SK-N-SH (cell line): Measurements from ENCODE around the gene ADK. TPM values are rescaled to one million over a fixed set of nuclear protein-coding genes. Genes with fewer than 3 reads are reported as not detected.

Experiments used
- CTCF ChIA-PET: fragments of 300-600, 350-600 bp; formaldehyde crosslinking; extraction: SDS; loops from one replicate; lab custom pipeline; 2021; lab: Yijun Ruan, JAX
- POLR2A ChIA-PET: fragments of 350-600 bp; sonication (Branson Sonifier 250); formaldehyde crosslinking; extraction: SDS; loops from one replicate; lab custom pipeline; 2020; ENCODE audit warnings: antibody characterized with exemption, inconsistent platforms; lab: Yijun Ruan, JAX
- DNase-seq: peaks from one replicate; pipeline ENCODE4 v3.0.0; 2012
- H2AFZ ChIP-seq: fragments of 200-600 bp; sonication (generic); 2 replicates; pipeline ENCODE4 v1.8.1; 2016; ENCODE audit warnings: antibody characterized with exemption, mild to moderate bottlenecking, low read depth
- H3F3A ChIP-seq: fragments of 200-600 bp; sonication (generic); replicated peaks from 2 replicates; pipeline ENCODE3; 2016; ENCODE audit warnings: antibody characterized with exemption, mild to moderate bottlenecking; ENCODE audit not compliant: insufficient read depth
- H3K27ac ChIP-seq, 2 experiments: fragments of 200-500 bp in 1 of 2; fragments of 200-600 bp in 1 of 2; sonication (Bioruptor generic) in 1 of 2; sonication (generic), shearing (Covaris generic) in 1 of 2; 2 replicates each; pipeline versions ENCODE4 v1.5.1 to v1.6.1; 2014 to 2016; ENCODE audit warnings: low read depth in 2 of 2, inconsistent platforms in 1 of 2, low read length in 1 of 2, mild to moderate bottlenecking in 1 of 2, mixed read lengths in 1 of 2
- H3K27me3 ChIP-seq: fragments of 200-600 bp; sonication (generic), shearing (Covaris generic); 2 replicates; pipeline ENCODE4 v1.6.1; 2016; ENCODE audit warnings: mixed run types; ENCODE audit not compliant: insufficient read depth
- H3K36me3 ChIP-seq, 2 experiments: fragments of 200-500 bp in 1 of 2; fragments of 200-600 bp in 1 of 2; sonication (Bioruptor generic) in 1 of 2; sonication (generic) in 1 of 2; replicated peaks in 1 of 2; 2 replicates each; pipeline versions ENCODE3 to v1.5.1; 2014 to 2016; ENCODE audit warnings: low read length in 1 of 2, mild to moderate bottlenecking in 1 of 2; ENCODE audit not compliant: insufficient read depth in 2 of 2, control insufficient read depth in 1 of 2
- H3K4me1 ChIP-seq, 2 experiments: fragments of 200-500 bp in 1 of 2; fragments of 200-600 bp in 1 of 2; sonication (Bioruptor generic) in 1 of 2; sonication (generic), shearing (Covaris generic) in 1 of 2; 2 replicates each; pipeline versions ENCODE4 v1.5.1 to v1.6.1; 2014 to 2016; ENCODE audit warnings: low read depth in 1 of 2, low read length in 1 of 2, mixed run types in 1 of 2; ENCODE audit not compliant: insufficient read depth in 2 of 2, control insufficient read depth in 1 of 2
- H3K4me2 ChIP-seq: fragments of 200-600 bp; sonication (generic), shearing (Covaris generic); 2 replicates; pipeline ENCODE4 v1.6.1; 2017; ENCODE audit warnings: mixed run types
- H3K4me3 ChIP-seq, 2 experiments: fragments of 200-500 bp in 1 of 2; fragments of 200-600 bp in 1 of 2; sonication (Bioruptor generic) in 1 of 2; sonication (generic), shearing (Covaris generic) in 1 of 2; 2 replicates each; pipeline versions ENCODE4 v1.5.1 to v1.8.1; 2014 to 2016; ENCODE audit warnings: low read depth in 2 of 2, inconsistent platforms in 1 of 2, low read length in 1 of 2, mild to moderate bottlenecking in 1 of 2, mixed read lengths in 1 of 2, moderate library complexity in 1 of 2
- H3K79me2 ChIP-seq: fragments of 200-600 bp; sonication (generic); 2 replicates; pipeline ENCODE4 v1.8.1; 2017; ENCODE audit warnings: mild to moderate bottlenecking; ENCODE audit not compliant: insufficient read depth
- H3K9ac ChIP-seq: fragments of 200-600 bp; sonication (generic); 2 replicates; pipeline ENCODE4 v1.6.1; 2017; ENCODE audit warnings: mixed run types
- H3K9me2 ChIP-seq: fragments of 200-600 bp; sonication (generic); 2 replicates; pipeline ENCODE4 v1.6.1; 2017; ENCODE audit warnings: mixed run types
- H3K9me3 ChIP-seq: fragments of 200-600 bp; sonication (generic); 2 replicates; pipeline ENCODE4 v1.6.1; 2017; ENCODE audit warnings: mixed run types, mild to moderate bottlenecking, moderate library complexity
- H4K20me1 ChIP-seq: fragments of 200-600 bp; sonication (generic); 2 replicates; pipeline ENCODE4 v1.6.1; 2017; ENCODE audit warnings: mild to moderate bottlenecking, mixed run types; ENCODE audit not compliant: insufficient read depth
- CHD2 ChIP-seq: fragments of 150-350 bp; IDR thresholded peaks from 2 replicates; pipeline ENCODE4 v1.6.1; 2018; ENCODE audit warnings: low read length; ENCODE audit not compliant: partially characterized antibody
- ELF1 ChIP-seq: IDR thresholded peaks from 2 replicates; pipeline ENCODE4 v1.4.0; 2012
- EP300 ChIP-seq, 2 experiments: IDR thresholded peaks; 2 replicates each; pipeline versions ENCODE4 v1.4.0 to v1.6.1; 2012; ENCODE audit warnings: borderline replicate concordance in 1 of 2, low read depth in 1 of 2, low read length in 1 of 2
- EZH2phosphoT487 ChIP-seq: fragments of 200-600 bp; sonication (generic); IDR thresholded peaks from 2 replicates; pipeline ENCODE4 v1.6.1; 2017; ENCODE audit warnings: low read depth, mixed run types, mild to moderate bottlenecking, antibody characterized with exemption, moderate library complexity, borderline replicate concordance
- FOXM1 ChIP-seq: IDR thresholded peaks from 2 replicates; pipeline ENCODE4 v1.4.0; 2012; ENCODE audit warnings: low read depth, mild to moderate bottlenecking
- GABPA ChIP-seq: IDR thresholded peaks from 2 replicates; pipeline ENCODE4 v1.4.0; 2012; ENCODE audit warnings: low read depth, mild to moderate bottlenecking
- GATA2 ChIP-seq: sonication (generic); formaldehyde crosslinking; IDR thresholded peaks from 2 replicates; pipeline ENCODE4 v1.5.0; 2020; ENCODE audit warnings: mild to moderate bottlenecking, missing genetic modification reagents
- MAX ChIP-seq: IDR thresholded peaks from 2 replicates; pipeline ENCODE4 v1.4.0; 2012; ENCODE audit warnings: low read depth
- MEF2A ChIP-seq: IDR thresholded peaks from 2 replicates; pipeline ENCODE4 v1.4.0; 2012; ENCODE audit warnings: low read depth, borderline replicate concordance
- MXI1 ChIP-seq: IDR thresholded peaks from 2 replicates; pipeline ENCODE4 v1.6.1; 2012; ENCODE audit warnings: mild to moderate bottlenecking, low read depth, low read length, improper control_type of control experiment
- NFIC ChIP-seq: IDR thresholded peaks from 2 replicates; pipeline ENCODE4 v1.4.0; 2012; ENCODE audit warnings: borderline replicate concordance
- NRF1 ChIP-seq: IDR thresholded peaks from 2 replicates; pipeline ENCODE4 v1.6.1; 2012; ENCODE audit warnings: low read depth, mild to moderate bottlenecking, low read length
- PBX3 ChIP-seq: IDR thresholded peaks from 2 replicates; pipeline ENCODE4; 2012
- RCOR1 ChIP-seq: fragments of 150-350 bp; IDR thresholded peaks from 2 replicates; pipeline ENCODE4 v1.6.1; 2017; ENCODE audit warnings: antibody characterized with exemption, low read length
- REST ChIP-seq: IDR thresholded peaks from 2 replicates; pipeline ENCODE4 v1.6.1; 2012; ENCODE audit warnings: mild to moderate bottlenecking, low read depth, low read length, moderate library complexity
- RFX5 ChIP-seq: IDR thresholded peaks from 2 replicates; pipeline ENCODE4 v1.6.1; 2012; ENCODE audit warnings: mild to moderate bottlenecking, improper control_type of control experiment, low read length
- SMC3 ChIP-seq: IDR thresholded peaks from 2 replicates; pipeline ENCODE4 v1.6.1; 2012; ENCODE audit warnings: low read depth, low read length, improper control_type of control experiment
- TCF12 ChIP-seq: IDR thresholded peaks from 2 replicates; pipeline ENCODE4 v1.4.0; 2012
- TEAD4 ChIP-seq: IDR thresholded peaks from 2 replicates; pipeline ENCODE4 v1.4.0; 2012; ENCODE audit warnings: mild to moderate bottlenecking, borderline replicate concordance; ENCODE audit not compliant: insufficient read depth
- WGBS: methylation state at CpG from one replicate; pipeline ENCODE4 v1.1.6; 2017; ENCODE audit warnings: low lambda C conversion rate; 5-methylcytosine and 5-hydroxymethylcytosine counted together
- polyA plus RNA-seq, 3 experiments: library from polyadenylated mRNA; depleted of rRNA; stranded (reverse); fragments of >200 nt; gene quantifications; 2 replicates each; pipeline ENCODE4 v1.2.3, GENCODE V29; 2012

The ADK gene
- polyA plus RNA-seq, 1 of the 3 experiments (the other 2 are of a cell fraction): 25.1 TPM

GRCh38 chr10:74587109-74587854 is 436.3 kb downstream of the ADK start:
- H3K9ac ChIP-seq: no peak overlapping the region
- POLR2A ChIA-PET: interaction anchor here (1.6 kb wide), 1 partner anchor 237 kb away, joined by 9 read pairs; no protein-coding TSS in a partner anchor
- H3F3A ChIP-seq: peaks cover 4% of the 10 kb centered on the region
- peaks cover 0 to 3% of the 10 kb centered on the region in 2 experiments for H3K36me3 ChIP-seq
- DNase-seq: no peak
- H3K4me2 ChIP-seq: no peak overlapping the region
- H3K9me2 ChIP-seq: no peaks in the 10 kb centered on the region
- H3K79me2 ChIP-seq: no peaks in the 10 kb centered on the region
- peaks cover 25 to 40% of the 10 kb centered on the region in 2 experiments; a peak in 3 of 4 replicates for H3K4me1 ChIP-seq
- no peak overlapping the region for H2AFZ ChIP-seq
- H3K9me3 ChIP-seq: no peaks in the 10 kb centered on the region
- H3K27me3 ChIP-seq: no peaks in the 10 kb centered on the region
- TF ChIP-seq SMC3: no peak
- TF ChIP-seq RCOR1: no peak
- no peak for TF ChIP-seq PBX3
- no peak for TF ChIP-seq NFIC
- TF ChIP-seq EZH2phosphoT487: no peak
- no peak for TF ChIP-seq MAX
- no peak for TF ChIP-seq FOXM1
- H4K20me1 ChIP-seq: no peaks in the 10 kb centered on the region
- peak overlapping the region in 1 of 2 experiments; percentile 53; a peak in 2 of 4 replicates for H3K27ac ChIP-seq
- H3K4me3 ChIP-seq: no peak overlapping the region
- CTCF ChIA-PET: interaction anchor here (1.3 to 1.5 kb wide), 3 partner anchors 168 to 511 kb away, joined by 3 read pairs; no protein-coding TSS in a partner anchor
- 87% methylated on average over 3 of the region's 3 CpGs for WGBS

GRCh38 chr10:74589226-74589673 is 438.2 kb downstream of the ADK start:
- Histone ChIP-seq H3K4me2 (no peak overlapping the region; the same call in 1 of the 2 replicates), H2AFZ (no peak overlapping the region), H3K9ac (peak overlapping the region; percentile 8; the same call in 1 of the 2 replicates), H3K4me1 (peaks cover 25 to 40% of the 10 kb centered on the region in 2 experiments; a peak in 3 of 4 replicates), H3K79me2 (no peaks in the 10 kb centered on the region), H3F3A (no peaks in the 10 kb centered on the region), H3K27me3 (no peaks in the 10 kb centered on the region), H3K36me3 (no peaks in the 10 kb centered on the region), H4K20me1 (no peaks in the 10 kb centered on the region), H3K27ac (peak overlapping the region; percentile 71 to 96), H3K9me3 (no peaks in the 10 kb centered on the region), H3K9me2 (no peaks in the 10 kb centered on the region), H3K4me3 (no peak overlapping the region)
- ChIA-PET POLR2A (interaction anchor here (2.1 kb wide), 1 partner anchor 236 kb away, joined by 10 read pairs; no protein-coding TSS in a partner anchor), CTCF (interaction anchor here (0.6 to 1.7 kb wide), 5 partner anchors 169 to 647 kb away, joined by 3 to 7 read pairs (median 3); partner anchors contain the start of gene COMTD1)
- peak; percentile 66 for DNase-seq
- WGBS: 12% methylated on average over 6 of the region's 6 CpGs
- TF ChIP-seq GATA2 (CRISPR knock-in tag) (peak; percentile 72), CHD2 (peak; percentile 87), PBX3 (peak; percentile 98), EZH2phosphoT487 (no peak), REST (no peak), MXI1 (peak; percentile 81; the same call in 1 of the 2 replicates), NFIC (peak; percentile 93), RFX5 (peak; percentile 61; the same call in 1 of the 2 replicates), RCOR1 (peak; percentile 91), MEF2A (no peak; the same call in 1 of the 2 replicates), ELF1 (no peak), GABPA (no peak), TEAD4 (no peak), EP300 (IDR thresholded peaks at IDR 0.05; ENCODE audit: borderline replicate concordance in 1 of 2, low read depth in 1 of 2, low read length in 1 of 2) (peak; percentile 71 to 91; a peak in 3 of 4 replicates), TCF12 (peak; percentile 90), NRF1 (no peak)
